ENCODE data around the gene CORIN.

DNA sequence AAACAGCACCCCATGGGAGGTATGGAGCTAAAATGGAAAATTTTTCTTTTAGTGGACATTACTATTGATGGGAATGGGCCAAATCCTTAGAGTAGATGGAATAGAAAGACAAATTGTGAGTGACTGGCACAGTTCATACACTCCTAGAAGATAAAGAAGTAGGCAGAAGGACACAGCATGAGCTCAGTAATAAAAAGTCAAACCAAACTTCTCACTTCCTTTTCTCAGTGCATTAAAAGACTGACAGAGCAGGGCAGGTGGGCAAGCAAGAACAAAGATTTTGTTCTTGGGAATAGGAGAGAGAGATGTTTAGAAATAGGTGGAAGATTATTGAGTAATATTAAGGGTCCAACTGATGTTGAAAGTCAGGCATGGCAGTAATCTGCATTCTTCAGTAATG, 220.3 kb downstream of the CORIN start:
- TF ChIP-seq, protein P1, sequence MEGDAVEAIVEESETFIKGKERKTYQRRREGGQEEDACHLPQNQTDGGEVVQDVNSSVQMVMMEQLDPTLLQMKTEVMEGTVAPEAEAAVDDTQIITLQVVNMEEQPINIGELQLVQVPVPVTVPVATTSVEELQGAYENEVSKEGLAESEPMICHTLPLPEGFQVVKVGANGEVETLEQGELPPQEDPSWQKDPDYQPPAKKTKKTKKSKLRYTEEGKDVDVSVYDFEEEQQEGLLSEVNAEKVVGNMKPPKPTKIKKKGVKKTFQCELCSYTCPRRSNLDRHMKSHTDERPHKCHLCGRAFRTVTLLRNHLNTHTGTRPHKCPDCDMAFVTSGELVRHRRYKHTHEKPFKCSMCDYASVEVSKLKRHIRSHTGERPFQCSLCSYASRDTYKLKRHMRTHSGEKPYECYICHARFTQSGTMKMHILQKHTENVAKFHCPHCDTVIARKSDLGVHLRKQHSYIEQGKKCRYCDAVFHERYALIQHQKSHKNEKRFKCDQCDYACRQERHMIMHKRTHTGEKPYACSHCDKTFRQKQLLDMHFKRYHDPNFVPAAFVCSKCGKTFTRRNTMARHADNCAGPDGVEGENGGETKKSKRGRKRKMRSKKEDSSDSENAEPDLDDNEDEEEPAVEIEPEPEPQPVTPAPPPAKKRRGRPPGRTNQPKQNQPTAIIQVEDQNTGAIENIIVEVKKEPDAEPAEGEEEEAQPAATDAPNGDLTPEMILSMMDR (IDR thresholded peaks at IDR 0.05; ENCODE audit: low read depth, low read length): no peak
- no peak for TF ChIP-seq EZH2phosphoT487 (IDR thresholded peaks at IDR 0.05; ENCODE audit: low read depth)
